ENCODE data around the gene FAU. TPM values are rescaled to one million over a fixed set of nuclear protein-coding genes. Genes with fewer than 3 reads are reported as not detected.
A peak's percentile ranks its signal among the peaks of the same experiment; 100 is the strongest.

FAU gene
- total and polyA plus RNA-seq, 2 of the 13 experiments (the other 11 are each of a cell fraction or from before 2014, with no cell fraction given), result 374 to 869 TPM

DNA sequence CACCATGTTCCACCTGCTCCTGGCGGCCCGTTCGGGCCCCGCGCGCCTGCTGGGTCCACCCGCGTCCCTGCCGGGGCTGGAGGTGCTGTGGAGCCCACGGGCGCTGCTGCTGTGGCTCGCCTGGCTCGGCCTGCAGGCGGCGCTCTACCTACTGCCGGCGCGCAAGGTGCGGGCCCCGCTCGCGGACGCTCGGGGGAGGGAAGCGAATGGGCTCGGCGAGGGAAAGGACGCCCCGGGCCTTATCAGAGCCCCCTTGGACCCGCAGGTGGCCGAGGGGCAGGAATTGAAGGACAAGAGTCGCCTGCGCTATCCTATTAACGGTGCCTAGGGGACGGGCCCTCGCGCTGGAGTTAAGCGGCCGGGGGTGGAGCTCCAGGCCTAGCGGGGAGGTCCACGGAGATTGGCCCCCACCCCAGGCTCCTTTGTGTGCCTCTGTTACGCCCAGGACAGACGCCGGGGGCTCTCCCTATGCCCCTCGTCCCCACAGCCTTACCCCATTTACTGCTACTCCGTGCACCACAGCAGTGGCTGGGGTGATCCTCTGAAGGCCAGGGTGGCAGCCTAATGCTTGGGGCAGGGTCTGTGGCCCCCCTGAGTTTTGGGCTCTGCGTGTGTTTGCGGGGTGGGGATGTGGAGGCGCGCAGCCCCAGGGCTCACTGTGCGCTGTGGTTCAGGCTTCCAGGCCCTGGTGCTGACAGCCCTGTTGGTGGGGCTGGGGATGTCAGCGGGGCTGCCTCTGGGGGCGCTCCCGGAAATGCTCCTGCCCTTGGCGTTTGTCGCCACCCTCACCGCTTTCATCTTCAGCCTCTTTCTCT lies 9.2 kb downstream of the FAU start (continued):
- TF ChIP-seq, protein P1, sequence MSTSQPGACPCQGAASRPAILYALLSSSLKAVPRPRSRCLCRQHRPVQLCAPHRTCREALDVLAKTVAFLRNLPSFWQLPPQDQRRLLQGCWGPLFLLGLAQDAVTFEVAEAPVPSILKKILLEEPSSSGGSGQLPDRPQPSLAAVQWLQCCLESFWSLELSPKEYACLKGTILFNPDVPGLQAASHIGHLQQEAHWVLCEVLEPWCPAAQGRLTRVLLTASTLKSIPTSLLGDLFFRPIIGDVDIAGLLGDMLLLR (CRISPR knock-in tag; IDR thresholded peaks at IDR 0.05), result peak; percentile 78; the same call in 1 of the 2 replicates
- TF ChIP-seq, protein P2, sequence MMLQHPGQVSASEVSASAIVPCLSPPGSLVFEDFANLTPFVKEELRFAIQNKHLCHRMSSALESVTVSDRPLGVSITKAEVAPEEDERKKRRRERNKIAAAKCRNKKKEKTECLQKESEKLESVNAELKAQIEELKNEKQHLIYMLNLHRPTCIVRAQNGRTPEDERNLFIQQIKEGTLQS (CRISPR knock-in tag; IDR thresholded peaks at IDR 0.05), result no peak
- TF ChIP-seq PHF20 (CRISPR knock-in tag; IDR thresholded peaks at IDR 0.05) (no peak; the same call in 1 of the 2 replicates), ZMAT3 (CRISPR knock-in tag; conservative IDR thresholded peaks at IDR 0.05) (peak; percentile 59; the same call in 1 of the 2 replicates), MTA3 (CRISPR knock-in tag; IDR thresholded peaks at IDR 0.05) (no peak), ZFX (CRISPR knock-in tag; IDR thresholded peaks at IDR 0.05; ENCODE audit: low read depth) (peak; percentile 75), ZNF382 (CRISPR knock-in tag; IDR thresholded peaks at IDR 0.05; ENCODE audit: borderline replicate concordance) (no peak), XRCC5 (optimal IDR thresholded peaks at IDR 0.05; ENCODE audit: low read length) (no peak), CBX1 (IDR thresholded peaks at IDR 0.05; ENCODE audit: low read depth) (no peak), ZNF570 (CRISPR knock-in tag; IDR thresholded peaks at IDR 0.05; ENCODE audit: borderline replicate concordance) (no peak), NFE2L1 (CRISPR knock-in tag; IDR thresholded peaks at IDR 0.05; ENCODE audit: borderline replicate concordance) (no peak), ZNF552 (CRISPR knock-in tag; IDR thresholded peaks at IDR 0.05; ENCODE audit: borderline replicate concordance) (no peak; the same call in 1 of the 2 replicates), NFYC (CRISPR knock-in tag; IDR thresholded peaks at IDR 0.05) (peak; percentile 5; the same call in 1 of the 2 replicates), HOXD1 (CRISPR knock-in tag; IDR thresholded peaks at IDR 0.05) (0 out of 2 replicates have a peak, but pooled peaks have one; percentile 18), ZNF615 (CRISPR knock-in tag; IDR thresholded peaks at IDR 0.05; ENCODE audit: borderline replicate concordance) (no peak)
- TF ChIP-seq, protein P3, sequence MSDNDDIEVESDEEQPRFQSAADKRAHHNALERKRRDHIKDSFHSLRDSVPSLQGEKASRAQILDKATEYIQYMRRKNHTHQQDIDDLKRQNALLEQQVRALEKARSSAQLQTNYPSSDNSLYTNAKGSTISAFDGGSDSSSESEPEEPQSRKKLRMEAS (IDR thresholded peaks at IDR 0.05), result peak; percentile 53
- TF ChIP-seq, protein P4, sequence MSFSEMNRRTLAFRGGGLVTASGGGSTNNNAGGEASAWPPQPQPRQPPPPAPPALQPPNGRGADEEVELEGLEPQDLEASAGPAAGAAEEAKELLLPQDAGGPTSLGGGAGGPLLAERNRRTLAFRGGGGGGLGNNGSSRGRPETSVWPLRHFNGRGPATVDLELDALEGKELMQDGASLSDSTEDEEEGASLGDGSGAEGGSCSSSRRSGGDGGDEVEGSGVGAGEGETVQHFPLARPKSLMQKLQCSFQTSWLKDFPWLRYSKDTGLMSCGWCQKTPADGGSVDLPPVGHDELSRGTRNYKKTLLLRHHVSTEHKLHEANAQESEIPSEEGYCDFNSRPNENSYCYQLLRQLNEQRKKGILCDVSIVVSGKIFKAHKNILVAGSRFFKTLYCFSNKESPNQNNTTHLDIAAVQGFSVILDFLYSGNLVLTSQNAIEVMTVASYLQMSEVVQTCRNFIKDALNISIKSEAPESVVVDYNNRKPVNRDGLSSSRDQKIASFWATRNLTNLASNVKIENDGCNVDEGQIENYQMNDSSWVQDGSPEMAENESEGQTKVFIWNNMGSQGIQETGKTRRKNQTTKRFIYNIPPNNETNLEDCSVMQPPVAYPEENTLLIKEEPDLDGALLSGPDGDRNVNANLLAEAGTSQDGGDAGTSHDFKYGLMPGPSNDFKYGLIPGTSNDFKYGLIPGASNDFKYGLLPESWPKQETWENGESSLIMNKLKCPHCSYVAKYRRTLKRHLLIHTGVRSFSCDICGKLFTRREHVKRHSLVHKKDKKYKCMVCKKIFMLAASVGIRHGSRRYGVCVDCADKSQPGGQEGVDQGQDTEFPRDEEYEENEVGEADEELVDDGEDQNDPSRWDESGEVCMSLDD (CRISPR knock-in tag; IDR thresholded peaks at IDR 0.05; ENCODE audit: borderline replicate concordance), result no peak
- TF ChIP-seq, protein P5, sequence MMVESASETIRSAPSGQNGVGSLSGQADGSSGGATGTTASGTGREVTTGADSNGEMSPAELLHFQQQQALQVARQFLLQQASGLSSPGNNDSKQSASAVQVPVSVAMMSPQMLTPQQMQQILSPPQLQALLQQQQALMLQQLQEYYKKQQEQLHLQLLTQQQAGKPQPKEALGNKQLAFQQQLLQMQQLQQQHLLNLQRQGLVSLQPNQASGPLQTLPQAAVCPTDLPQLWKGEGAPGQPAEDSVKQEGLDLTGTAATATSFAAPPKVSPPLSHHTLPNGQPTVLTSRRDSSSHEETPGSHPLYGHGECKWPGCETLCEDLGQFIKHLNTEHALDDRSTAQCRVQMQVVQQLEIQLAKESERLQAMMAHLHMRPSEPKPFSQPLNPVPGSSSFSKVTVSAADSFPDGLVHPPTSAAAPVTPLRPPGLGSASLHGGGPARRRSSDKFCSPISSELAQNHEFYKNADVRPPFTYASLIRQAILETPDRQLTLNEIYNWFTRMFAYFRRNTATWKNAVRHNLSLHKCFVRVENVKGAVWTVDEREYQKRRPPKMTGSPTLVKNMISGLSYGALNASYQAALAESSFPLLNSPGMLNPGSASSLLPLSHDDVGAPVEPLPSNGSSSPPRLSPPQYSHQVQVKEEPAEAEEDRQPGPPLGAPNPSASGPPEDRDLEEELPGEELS (CRISPR knock-in tag; IDR thresholded peaks at IDR 0.05), result no peak
- TF ChIP-seq, protein P6, sequence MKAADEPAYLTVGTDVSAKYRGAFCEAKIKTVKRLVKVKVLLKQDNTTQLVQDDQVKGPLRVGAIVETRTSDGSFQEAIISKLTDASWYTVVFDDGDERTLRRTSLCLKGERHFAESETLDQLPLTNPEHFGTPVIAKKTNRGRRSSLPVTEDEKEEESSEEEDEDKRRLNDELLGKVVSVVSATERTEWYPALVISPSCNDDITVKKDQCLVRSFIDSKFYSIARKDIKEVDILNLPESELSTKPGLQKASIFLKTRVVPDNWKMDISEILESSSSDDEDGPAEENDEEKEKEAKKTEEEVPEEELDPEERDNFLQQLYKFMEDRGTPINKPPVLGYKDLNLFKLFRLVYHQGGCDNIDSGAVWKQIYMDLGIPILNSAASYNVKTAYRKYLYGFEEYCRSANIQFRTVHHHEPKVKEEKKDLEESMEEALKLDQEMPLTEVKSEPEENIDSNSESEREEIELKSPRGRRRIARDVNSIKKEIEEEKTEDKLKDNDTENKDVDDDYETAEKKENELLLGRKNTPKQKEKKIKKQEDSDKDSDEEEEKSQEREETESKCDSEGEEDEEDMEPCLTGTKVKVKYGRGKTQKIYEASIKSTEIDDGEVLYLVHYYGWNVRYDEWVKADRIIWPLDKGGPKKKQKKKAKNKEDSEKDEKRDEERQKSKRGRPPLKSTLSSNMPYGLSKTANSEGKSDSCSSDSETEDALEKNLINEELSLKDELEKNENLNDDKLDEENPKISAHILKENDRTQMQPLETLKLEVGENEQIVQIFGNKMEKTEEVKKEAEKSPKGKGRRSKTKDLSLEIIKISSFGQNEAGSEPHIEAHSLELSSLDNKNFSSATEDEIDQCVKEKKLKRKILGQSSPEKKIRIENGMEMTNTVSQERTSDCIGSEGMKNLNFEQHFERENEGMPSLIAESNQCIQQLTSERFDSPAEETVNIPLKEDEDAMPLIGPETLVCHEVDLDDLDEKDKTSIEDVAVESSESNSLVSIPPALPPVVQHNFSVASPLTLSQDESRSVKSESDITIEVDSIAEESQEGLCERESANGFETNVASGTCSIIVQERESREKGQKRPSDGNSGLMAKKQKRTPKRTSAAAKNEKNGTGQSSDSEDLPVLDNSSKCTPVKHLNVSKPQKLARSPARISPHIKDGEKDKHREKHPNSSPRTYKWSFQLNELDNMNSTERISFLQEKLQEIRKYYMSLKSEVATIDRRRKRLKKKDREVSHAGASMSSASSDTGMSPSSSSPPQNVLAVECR (CRISPR knock-in tag; IDR thresholded peaks at IDR 0.05; ENCODE audit: borderline replicate concordance), result peak; percentile 64; the same call in 1 of the 2 replicates

Measured in HepG2 (cell line).